Kasumi-1 (cell line): Measurements from ENCODE around the gene HDGFL2.

Source experiments
- DNase-seq, 2 experiments: peaks; one replicate each; lab custom pipeline; 2025; lab: John Stamatoyannopoulos, UW

The HDGFL2 gene

DNA sequence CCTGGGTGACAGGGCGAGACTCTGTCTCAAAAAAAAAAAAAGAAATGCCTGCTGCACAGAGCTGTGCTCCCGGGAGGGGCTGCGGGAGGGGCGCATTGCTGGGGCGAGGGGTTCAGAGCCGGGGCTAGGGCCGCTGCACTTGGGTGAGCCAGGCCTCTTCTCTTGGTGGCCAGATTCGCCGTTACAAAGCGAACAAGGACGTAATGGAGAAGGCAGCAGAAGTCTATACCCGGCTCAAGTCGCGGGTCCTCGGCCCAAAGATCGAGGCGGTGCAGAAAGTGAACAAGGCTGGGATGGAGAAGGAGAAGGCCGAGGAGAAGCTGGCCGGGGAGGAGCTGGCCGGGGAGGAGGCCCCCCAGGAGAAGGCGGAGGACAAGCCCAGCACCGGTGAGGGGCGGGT, 27.2 kb downstream of the HDGFL2 start:
- DNase-seq = no peak

- DNase-seq = no peak
Measured at GRCh38 chr19:4499855-4500254, 27.8 kb downstream of the HDGFL2 start.

GRCh38 chr19:4500841-4501591, 28.9 kb downstream of the HDGFL2 start:
- no peak for DNase-seq

DNA sequence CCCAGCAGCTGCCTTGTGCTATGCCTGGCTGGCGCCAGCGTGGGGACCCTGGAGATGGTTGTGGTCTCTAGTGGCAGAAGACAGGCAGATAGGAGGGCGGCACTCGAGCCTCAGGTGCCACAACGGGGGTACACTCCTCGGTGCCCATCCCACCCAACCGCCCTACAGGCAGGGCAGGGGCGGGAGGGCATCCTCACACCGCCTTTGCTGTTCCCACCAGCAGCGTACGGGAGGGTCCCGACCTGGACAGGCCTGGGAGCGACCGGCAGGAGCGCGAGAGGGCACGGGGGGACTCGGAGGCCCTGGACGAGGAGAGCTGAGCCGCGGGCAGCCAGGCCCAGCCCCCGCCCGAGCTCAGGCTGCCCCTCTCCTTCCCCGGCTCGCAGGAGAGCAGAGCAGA, 29.6 kb downstream of the HDGFL2 start:
- DNase-seq = no peak

- DNase-seq = no peak
Measured at GRCh38 chr19:4502282-4503131, 30.4 kb downstream of the HDGFL2 start.

GRCh38 chr19:4503132-4503824, 31.2 kb downstream of the HDGFL2 start:
- no peak for DNase-seq

DNA sequence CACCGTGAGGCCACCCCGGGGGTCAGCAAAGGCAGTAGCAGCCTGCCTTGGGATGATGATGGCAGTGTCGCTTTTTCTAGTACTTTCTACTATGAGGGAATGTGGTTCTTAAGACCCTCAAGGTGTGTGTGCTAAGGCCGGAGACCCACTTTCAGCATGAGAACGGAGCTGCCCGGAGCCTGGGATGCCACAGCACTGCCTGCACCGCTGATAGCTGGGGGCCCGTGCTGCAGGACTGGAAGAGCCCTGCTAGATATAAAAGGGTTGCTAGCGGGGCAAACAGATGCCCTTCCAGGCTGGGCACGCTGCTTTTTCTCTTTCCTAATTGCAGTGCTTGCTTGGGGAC, 31.7 kb downstream of the HDGFL2 start:
- DNase-seq = no peak

- DNase-seq = no peak
Measured at GRCh38 chr19:4504297-4504701, 32.2 kb downstream of the HDGFL2 start.

DNA sequence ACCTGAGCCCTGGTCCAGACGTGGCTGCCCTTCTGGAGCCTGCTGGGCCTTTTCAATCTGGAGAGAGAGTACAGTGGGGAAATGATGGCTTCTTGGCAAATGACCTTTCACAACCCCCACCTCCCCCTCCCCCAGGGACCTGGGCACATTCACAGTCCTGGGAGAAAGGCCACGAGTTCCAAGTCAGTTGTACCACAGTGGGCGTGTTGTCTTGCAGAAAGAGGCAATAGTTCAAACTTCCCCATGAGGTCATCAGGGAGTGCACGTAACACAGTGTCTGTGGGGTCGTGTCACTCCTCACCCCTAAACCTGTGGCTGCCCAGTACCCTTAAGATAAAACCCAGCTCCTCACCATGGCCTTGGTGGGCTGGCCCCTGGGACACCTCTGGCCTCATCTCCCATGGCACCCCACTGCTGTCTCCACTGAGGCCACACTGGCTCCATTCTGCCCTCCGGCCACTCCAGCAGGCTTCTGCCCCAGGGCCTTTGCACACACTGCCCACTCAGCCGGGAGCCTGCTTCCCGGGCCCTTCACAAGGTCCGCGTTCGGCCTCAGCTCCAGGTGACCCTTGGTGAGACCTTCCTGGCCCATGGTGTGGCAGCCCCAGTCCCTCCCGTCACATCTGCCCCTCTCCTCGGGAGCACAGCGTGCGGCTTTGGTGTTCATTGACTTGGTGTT, 32.9 kb downstream of the HDGFL2 start:
- no peak for DNase-seq

DNA sequence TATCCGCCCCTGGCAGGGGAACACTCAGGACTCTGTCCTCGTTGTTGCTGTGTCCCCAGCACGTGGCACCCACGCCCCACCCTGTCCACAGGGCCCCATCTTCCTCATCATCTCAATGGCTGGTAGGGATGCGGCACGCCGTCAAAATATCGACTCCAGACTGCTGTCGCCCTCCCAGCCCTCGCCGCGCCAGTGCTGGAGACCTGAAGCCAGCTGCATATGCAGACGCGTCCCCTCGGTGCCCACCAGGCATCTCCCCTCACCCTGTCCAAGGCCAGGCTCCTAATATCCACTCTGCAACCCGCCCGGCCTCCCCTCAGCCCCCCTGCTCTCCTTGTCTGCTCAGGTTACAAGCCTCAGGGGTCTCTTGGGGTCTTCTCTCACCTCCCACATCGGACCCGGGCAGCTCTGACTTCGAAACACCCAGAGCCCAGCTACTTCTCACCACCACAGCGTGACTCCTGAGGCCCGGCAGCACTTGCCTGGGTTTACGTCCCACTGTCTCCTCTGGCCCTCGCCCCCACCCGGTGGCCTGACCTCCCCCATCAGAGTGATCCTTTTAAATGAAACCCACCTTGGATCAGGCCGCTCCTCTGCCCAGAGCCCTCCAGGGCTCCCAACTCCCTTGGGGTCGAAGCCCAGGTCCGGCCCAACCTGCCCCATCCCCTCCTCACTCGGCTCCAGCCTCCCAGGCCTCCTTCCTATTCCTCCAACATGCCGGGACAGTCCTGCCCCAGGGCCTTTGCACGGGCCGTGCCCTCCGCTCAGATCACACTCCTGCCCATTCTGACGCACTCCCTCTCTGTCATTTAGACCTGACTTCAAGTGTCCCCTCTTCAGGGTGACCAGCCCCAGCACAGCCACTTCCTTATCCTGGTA, 33.7 kb downstream of the HDGFL2 start:
- DNase-seq = no peak

- DNase-seq = peak; percentile 43 to 58
Measured at GRCh38 chr19:4506449-4507149, 34.5 kb downstream of the HDGFL2 start.

DNA sequence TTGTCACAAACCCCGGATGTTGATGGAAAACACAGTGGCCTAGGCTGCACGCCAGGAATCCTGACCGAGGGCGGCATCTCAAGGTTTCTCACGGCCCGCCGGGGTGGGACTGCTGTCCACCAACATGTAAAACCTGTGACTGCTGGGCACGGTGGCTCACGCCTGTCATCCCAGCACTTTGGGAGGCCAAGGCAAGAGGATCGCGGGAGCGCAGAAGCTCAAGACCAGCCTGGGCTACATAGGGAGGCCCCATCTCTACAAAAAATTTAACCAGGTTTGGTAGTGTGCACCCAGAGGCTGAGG, 35.0 kb downstream of the HDGFL2 start:
- no peak for DNase-seq

GRCh38 chr19:4507804-4508203, 35.7 kb downstream of the HDGFL2 start:
- DNase-seq = no peak

DNA sequence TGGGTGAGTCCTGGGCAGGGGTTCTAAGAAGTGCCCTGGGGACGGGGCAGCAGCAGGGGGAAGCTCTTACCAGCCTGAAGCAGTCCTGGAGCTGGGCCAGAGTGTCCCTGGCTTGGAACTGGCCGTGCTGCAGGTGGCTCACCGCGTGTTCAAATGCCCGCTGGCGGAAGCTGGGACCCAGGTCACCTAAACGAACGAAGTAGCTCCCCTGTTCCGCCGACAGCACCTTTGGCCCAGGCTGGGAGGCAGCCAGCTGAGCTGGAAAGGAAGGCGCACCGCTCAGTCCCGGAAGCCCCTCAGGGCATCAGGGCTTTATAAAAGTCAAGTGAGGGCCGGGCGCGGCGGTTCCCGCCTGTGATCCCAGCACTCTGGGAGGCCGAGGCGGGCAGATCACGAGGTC, 36.6 kb downstream of the HDGFL2 start:
- DNase-seq = no peak

DNA sequence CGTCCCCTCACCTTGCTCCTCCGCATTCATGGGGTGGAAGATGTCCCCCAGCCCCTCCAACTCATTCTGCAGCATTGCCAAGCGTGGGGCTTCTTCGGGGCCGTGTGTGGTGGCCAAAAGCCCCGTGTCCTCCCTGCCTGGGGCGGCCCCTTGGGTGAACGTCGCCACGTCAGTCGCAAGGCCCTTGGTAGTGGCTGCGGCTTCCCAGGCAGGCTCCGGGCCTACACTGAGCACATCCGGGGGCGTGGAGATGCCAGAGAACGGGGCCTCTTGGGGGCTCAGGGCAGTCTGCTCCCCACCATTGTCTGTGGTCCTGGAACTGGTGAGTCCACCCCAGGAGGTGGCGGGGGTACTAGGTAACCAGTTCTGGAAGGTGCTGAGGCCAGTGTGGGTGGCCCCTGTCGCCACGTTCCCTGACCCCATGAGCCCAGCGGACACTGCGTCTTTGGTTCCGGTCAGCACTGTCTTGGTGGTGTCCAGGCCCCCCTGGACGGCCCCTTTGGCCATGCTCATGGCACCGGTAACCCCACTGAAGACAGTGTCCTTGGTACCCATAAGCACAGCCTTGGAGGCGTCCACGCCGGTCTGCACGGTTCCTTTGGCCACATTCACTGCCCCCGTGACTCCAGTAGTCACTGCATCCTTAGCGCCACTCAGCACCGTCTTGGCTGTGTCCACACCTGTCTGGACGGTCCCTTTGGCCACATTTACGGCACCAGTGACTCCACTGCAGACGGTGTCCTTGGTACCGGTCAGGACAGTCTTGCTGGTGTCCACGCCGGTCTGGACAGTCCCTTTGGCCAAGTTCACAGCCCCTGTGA, 38.5 kb downstream of the HDGFL2 start:
- DNase-seq = no peak

DNA sequence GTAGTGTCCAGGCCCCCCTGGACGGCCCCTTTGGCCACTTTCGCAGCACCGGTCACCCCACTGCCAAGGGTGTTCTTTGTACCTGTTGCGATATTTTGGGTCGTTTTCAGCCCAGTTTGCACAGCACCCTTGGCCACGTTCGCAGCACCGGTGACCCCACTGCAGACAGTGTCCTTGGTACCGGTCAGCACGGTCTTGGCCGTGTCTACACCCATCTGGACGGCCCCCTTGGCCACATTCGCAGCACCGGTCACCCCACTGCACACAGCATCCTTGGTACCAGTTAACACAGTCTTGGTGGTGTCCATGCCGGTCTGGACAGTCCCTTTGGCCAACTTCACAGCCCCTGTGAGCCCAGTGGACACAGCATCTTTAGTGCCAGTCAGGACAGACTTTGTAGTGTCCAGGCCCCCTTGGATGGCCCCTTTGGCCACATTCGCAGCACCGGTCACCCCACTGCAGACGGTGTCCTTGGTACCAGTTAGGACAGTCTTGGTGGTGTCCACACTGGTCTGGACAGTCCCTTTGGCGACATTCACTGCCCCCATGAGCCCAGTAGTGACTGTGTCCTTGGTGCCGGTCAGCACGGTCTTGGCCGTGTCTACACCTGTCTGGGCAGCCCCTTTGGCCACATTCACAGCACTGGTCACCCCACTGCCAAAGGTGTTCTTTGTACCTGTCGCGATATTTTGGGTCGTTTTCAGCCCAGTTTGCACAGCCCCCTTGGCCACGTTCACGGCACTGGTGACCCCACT, 39.4 kb downstream of the HDGFL2 start:
- no peak for DNase-seq

GRCh38 chr19:4512070-4512469, 40.0 kb downstream of the HDGFL2 start:
- DNase-seq = no peak

DNA sequence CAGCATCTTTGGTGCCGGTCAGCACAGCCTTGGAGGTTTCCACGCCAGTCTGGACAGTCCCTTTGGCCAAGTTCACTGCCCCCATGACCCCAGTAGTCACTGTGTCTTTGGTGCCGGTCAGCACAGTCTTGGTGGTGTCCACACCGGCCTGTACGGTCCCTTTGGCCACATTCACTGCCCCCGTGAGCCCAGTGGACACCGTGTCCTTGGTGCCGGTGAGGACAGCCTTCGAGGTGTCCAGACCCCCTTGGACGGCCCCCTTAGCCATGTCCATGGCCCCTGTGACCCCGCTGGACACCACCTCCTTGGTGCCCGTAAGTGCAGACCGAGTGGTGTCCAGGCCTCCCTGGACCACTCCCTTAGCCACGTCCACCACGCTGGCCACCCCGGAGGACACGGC, 41.2 kb downstream of the HDGFL2 start:
- no peak for DNase-seq

DNA sequence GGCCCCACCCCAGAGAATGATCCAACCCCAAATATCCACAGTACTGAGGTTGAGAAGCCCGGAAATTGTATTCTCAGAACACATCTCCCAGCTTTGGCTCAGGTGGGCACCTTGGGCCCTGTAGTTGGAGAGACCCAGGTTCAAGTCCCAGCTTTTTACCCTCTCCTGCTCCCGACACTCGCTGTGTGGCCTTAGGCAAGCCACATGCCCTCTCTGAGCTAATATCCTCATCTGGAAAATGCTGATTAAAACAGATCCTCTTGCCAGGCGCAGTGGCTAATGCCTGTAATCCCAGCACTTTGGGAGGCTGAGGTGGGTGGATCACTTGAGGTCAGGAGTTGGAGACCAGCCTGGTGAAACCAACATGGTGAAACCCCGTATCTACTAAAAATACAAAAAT, 43.6 kb downstream of the HDGFL2 start:
- DNase-seq = no peak
